Measurements from ENCODE around the gene HLA-DQA2.

HLA-DQA2 gene

GRCh38 chr6:32697031-32697430, 44.2 kb upstream of the HLA-DQA2 start:
- Histone ChIP-seq H3K4me1 (ENCODE audit: control insufficient read depth, insufficient read depth, low read length) (no peaks in the 10 kb centered on the region), H3K36me3 (ENCODE audit: control insufficient read depth in 2 of 2, insufficient read depth in 1 of 2, low read length in 2 of 2) (no peaks in the 10 kb centered on the region), H3K4me3 (ENCODE audit: low read depth, low read length) (no peak overlapping the region), H3K9me3 (ENCODE audit: control insufficient read depth, insufficient read depth, low read depth, low read length) (no peaks in the 10 kb centered on the region), H3K27ac (ENCODE audit: extremely low read depth, low read depth, low read length) (no peak overlapping the region)
- ChIA-PET POLR2A (no interaction called here), CTCF (interaction anchor here (0.6 to 2.6 kb wide), 10 partner anchors 30 to 1438 kb away, joined by 3 to 16 read pairs (median 3); no protein-coding TSS in a partner anchor)
- TF ChIP-seq BCL11B (tag by site-specific recombination; IDR thresholded peaks at IDR 0.05; ENCODE audit: low read depth) (no peak), MEIS1 (CRISPR knock-in tag; IDR thresholded peaks at IDR 0.05; ENCODE audit: borderline replicate concordance) (no peak), SP2 (tag by site-specific recombination; IDR thresholded peaks at IDR 0.05) (no peak), ZNF37A (tag by site-specific recombination; IDR thresholded peaks at IDR 0.05) (no peak), ZBTB20 (tag by site-specific recombination; IDR thresholded peaks at IDR 0.05) (no peak), ZNF785 (tag by site-specific recombination; IDR thresholded peaks at IDR 0.05) (no peak), GFI1B (tag by site-specific recombination; IDR thresholded peaks at IDR 0.05) (no peak), ZNF660 (tag by site-specific recombination; IDR thresholded peaks at IDR 0.05) (no peak), PRDM4 (tag by site-specific recombination; IDR thresholded peaks at IDR 0.05) (no peak), ZXDB (tag by site-specific recombination; IDR thresholded peaks at IDR 0.05) (no peak), ZNF792 (tag by site-specific recombination; IDR thresholded peaks at IDR 0.05) (no peak), ZNF311 (tag by site-specific recombination; IDR thresholded peaks at IDR 0.05; ENCODE audit: borderline replicate concordance) (no peak), ZNF514 (tag by site-specific recombination; IDR thresholded peaks at IDR 0.05) (no peak), KLF7 (tag by site-specific recombination; IDR thresholded peaks at IDR 0.05; ENCODE audit: borderline replicate concordance) (no peak)
- TF ChIP-seq, protein P1, sequence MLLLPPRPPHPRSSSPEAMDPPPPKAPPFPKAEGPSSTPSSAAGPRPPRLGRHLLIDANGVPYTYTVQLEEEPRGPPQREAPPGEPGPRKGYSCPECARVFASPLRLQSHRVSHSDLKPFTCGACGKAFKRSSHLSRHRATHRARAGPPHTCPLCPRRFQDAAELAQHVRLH (tag by site-specific recombination; IDR thresholded peaks at IDR 0.05), result no peak

- H3K4me1 ChIP-seq (ENCODE audit: control insufficient read depth, insufficient read depth, low read length), result no peaks in the 10 kb centered on the region
- no peaks in the 10 kb centered on the region for H3K9me3 ChIP-seq (ENCODE audit: control insufficient read depth, insufficient read depth, low read depth, low read length)
- POLR2A ChIA-PET, result interaction anchor here (0.6 kb wide), 1 partner anchor 102 kb away, joined by 3 read pairs; no protein-coding TSS in a partner anchor
- H3K4me3 ChIP-seq (ENCODE audit: low read depth, low read length), result no peak overlapping the region
- H3K36me3 ChIP-seq (ENCODE audit: control insufficient read depth in 2 of 2, insufficient read depth in 1 of 2, low read length in 2 of 2), result no peaks in the 10 kb centered on the region
- CTCF ChIA-PET, result interaction anchor here (0.6 to 5.7 kb wide), 64 partner anchors 8 to 1622 kb away, joined by 3 to 102 read pairs (median 4); partner anchors contain the start of genes HLA-DQA2, HLA-DQB1, HLA-DRA and TAP2
- H3K27ac ChIP-seq (ENCODE audit: extremely low read depth, low read depth, low read length), result no peak overlapping the region
- 0 out of 2 replicates have a peak, but pooled peaks have one; percentile 33 for TF ChIP-seq PRDM1 (tag by site-specific recombination; IDR thresholded peaks at IDR 0.05)
- TF ChIP-seq ZNF660 (tag by site-specific recombination; IDR thresholded peaks at IDR 0.05), result 0 out of 2 replicates have a peak, but pooled peaks have one; percentile 30
- no peak for TF ChIP-seq PRDM10 (tag by site-specific recombination; IDR thresholded peaks at IDR 0.05)
- TF ChIP-seq ZNF561 (tag by site-specific recombination; IDR thresholded peaks at IDR 0.05; ENCODE audit: borderline replicate concordance), result 0 out of 2 replicates have a peak, but pooled peaks have one; percentile 26
- peak; percentile 89; the same call in 1 of the 2 replicates for TF ChIP-seq ZBTB48 (tag by site-specific recombination; IDR thresholded peaks at IDR 0.05)
- TF ChIP-seq ZBTB17 (tag by site-specific recombination; IDR thresholded peaks at IDR 0.05), result peak; percentile 50
- TF ChIP-seq ZBTB20 (tag by site-specific recombination; IDR thresholded peaks at IDR 0.05), result no peak
- TF ChIP-seq ZNF214 (tag by site-specific recombination; IDR thresholded peaks at IDR 0.05; ENCODE audit: borderline replicate concordance), result no peak
- no peak for TF ChIP-seq ZNF19 (tag by site-specific recombination; IDR thresholded peaks at IDR 0.05; ENCODE audit: low read depth)
- TF ChIP-seq IKZF3 (tag by site-specific recombination; IDR thresholded peaks at IDR 0.05), result peak; percentile 77; the same call in 1 of the 2 replicates
- TF ChIP-seq ZNF571 (tag by site-specific recombination; IDR thresholded peaks at IDR 0.05), result no peak
- TF ChIP-seq CTCF (tag by site-specific recombination; IDR thresholded peaks at IDR 0.05), result peak; percentile 85
- no peak for TF ChIP-seq ZNF202 (tag by site-specific recombination; IDR thresholded peaks at IDR 0.05; ENCODE audit: borderline replicate concordance)
- peak; percentile 99 for TF ChIP-seq ZNF654 (tag by site-specific recombination; IDR thresholded peaks at IDR 0.05; ENCODE audit: low read depth)
Measured at GRCh38 chr6:32700391-32701040, 40.7 kb upstream of the HLA-DQA2 start.

Data from HEK293 (cell line).